GM12878 (cell line): ENCODE measurements around the gene PRSS1.

ENCODE experiments used
- CEBPB ChIP-seq, 2 experiments: fragments of 150-350 bp in 1 of 2; IDR thresholded peaks; 2 replicates each; pipeline ENCODE4 v1.6.1; 2012 to 2014; ENCODE audit warnings: low read depth in 2 of 2, low read length in 2 of 2, borderline replicate concordance in 1 of 2, inconsistent platforms in 1 of 2
- EGR1 ChIP-seq, 2 experiments: IDR thresholded peaks; 1 replicate in 1 of 2; 2 replicates in 1 of 2; pipeline ENCODE4 v1.6.1; 2011 to 2012; ENCODE audit warnings: low read depth in 2 of 2, low read length in 2 of 2, borderline replicate concordance in 1 of 2, mild to moderate bottlenecking in 1 of 2, moderate library complexity in 1 of 2
- MEF2A ChIP-seq: IDR thresholded peaks from 2 replicates; pipeline ENCODE4 v1.6.1; 2011; ENCODE audit warnings: low read depth, mild to moderate bottlenecking, low read length, moderate library complexity; ENCODE audit not compliant: insufficient read depth
- POLR2AphosphoS5 ChIP-seq: IDR thresholded peaks from 2 replicates; pipeline ENCODE4 v1.6.1; 2011; ENCODE audit warnings: mild to moderate bottlenecking, low read length, inconsistent platforms
- SP1 ChIP-seq: IDR thresholded peaks from one replicate; pipeline ENCODE4 v1.6.1; 2011; ENCODE audit warnings: low read depth, low read length
- USF2 ChIP-seq: IDR thresholded peaks from 2 replicates; pipeline ENCODE4 v1.6.1; 2011; ENCODE audit warnings: low read depth, low read length, improper control_type of control experiment, borderline replicate concordance
- TF ChIP-seq, protein P1 (sequence below), 3 experiments: IDR thresholded peaks in 2 of 3; conservative IDR thresholded peaks in 1 of 3; 2 replicates each; pipeline ENCODE4 v1.5.1; 2011; ENCODE audit warnings: low read depth in 3 of 3, low read length in 3 of 3, mild to moderate bottlenecking in 3 of 3, control low read depth in 2 of 3, moderate library complexity in 2 of 3, inconsistent platforms in 1 of 3, mixed read lengths in 1 of 3; ENCODE audit not compliant: control insufficient read depth in 2 of 3, insufficient read depth in 1 of 3; ENCODE audit errors: extremely low read depth in 1 of 3

DNA sequence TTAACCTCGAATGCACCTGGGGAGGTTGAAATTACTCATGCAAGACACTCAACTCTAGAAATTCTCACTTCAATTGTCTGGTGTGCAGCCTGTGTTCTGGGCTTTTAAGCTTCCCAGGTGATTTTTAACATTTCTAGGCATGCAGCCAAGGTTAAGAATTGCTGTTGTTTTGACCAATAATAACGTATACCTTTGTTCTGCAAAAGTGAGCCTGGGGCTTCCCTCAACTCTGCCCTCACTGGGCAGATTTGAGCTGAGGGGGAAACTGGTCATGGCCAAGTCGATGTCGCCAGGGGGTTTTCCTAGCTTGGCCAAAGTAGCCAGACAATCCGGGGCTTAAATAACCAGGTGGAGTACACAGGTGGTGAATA lies 22.1 kb downstream of the PRSS1 start:
- TF ChIP-seq MEF2A (no peak), POLR2AphosphoS5 (no peak), SP1 (no peak), CEBPB (IDR thresholded peaks at IDR 0.05; ENCODE audit: borderline replicate concordance in 1 of 2, low read depth in 2 of 2, low read length in 2 of 2) (no peak), USF2 (no peak), EGR1 (IDR thresholded peaks at IDR 0.05; ENCODE audit: borderline replicate concordance in 1 of 2, low read depth in 2 of 2, low read length in 2 of 2) (no peak)
- TF ChIP-seq, protein P1, sequence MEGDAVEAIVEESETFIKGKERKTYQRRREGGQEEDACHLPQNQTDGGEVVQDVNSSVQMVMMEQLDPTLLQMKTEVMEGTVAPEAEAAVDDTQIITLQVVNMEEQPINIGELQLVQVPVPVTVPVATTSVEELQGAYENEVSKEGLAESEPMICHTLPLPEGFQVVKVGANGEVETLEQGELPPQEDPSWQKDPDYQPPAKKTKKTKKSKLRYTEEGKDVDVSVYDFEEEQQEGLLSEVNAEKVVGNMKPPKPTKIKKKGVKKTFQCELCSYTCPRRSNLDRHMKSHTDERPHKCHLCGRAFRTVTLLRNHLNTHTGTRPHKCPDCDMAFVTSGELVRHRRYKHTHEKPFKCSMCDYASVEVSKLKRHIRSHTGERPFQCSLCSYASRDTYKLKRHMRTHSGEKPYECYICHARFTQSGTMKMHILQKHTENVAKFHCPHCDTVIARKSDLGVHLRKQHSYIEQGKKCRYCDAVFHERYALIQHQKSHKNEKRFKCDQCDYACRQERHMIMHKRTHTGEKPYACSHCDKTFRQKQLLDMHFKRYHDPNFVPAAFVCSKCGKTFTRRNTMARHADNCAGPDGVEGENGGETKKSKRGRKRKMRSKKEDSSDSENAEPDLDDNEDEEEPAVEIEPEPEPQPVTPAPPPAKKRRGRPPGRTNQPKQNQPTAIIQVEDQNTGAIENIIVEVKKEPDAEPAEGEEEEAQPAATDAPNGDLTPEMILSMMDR (IDR thresholded peaks at IDR 0.05 in 2 of 3, conservative IDR thresholded peaks at IDR 0.05 in 1 of 3; ENCODE audit: control insufficient read depth in 2 of 3, extremely low read depth in 1 of 3, insufficient read depth in 1 of 3, low read depth in 3 of 3, low read length in 3 of 3): no peak
